GM10266 (cell line): Measurements from ENCODE around the gene ICAM1.

Experiments
- DNase-seq: peaks from one replicate; pipeline ENCODE4 v3.0.0; 2012; ENCODE audit errors: extremely low spot score
- CTCF ChIP-seq: IDR thresholded peaks from 2 replicates; pipeline ENCODE4 v1.5.1; 2012; ENCODE audit warnings: mild to moderate bottlenecking, low read depth; ENCODE audit not compliant: control insufficient read depth, insufficient read depth; ENCODE audit errors: missing control alignments

ICAM1 gene

GRCh38 chr19:10332965-10333757 is 62.2 kb downstream of the ICAM1 start, which contains the start of gene RAVER1:
TSS of gene RAVER1 (minus strand) at chr19:10333529. CDS start at chr19:10333507, 22 bp downstream.
- DNase-seq, result peak; percentile 99
- TF ChIP-seq CTCF, result no peak

GRCh38 chr19:10333758-10334587 is 63.1 kb downstream of the ICAM1 start:
- no peak for TF ChIP-seq CTCF
- DNase-seq, result no peak

- no peak for DNase-seq
- no peak for TF ChIP-seq CTCF
Measured at GRCh38 chr19:10334588-10335351, 63.9 kb downstream of the ICAM1 start.

GRCh38 chr19:10335352-10335985 is 64.5 kb downstream of the ICAM1 start:
- no peak for TF ChIP-seq CTCF
- no peak for DNase-seq
